ENCODE data around the gene POLR1F.

DNA sequence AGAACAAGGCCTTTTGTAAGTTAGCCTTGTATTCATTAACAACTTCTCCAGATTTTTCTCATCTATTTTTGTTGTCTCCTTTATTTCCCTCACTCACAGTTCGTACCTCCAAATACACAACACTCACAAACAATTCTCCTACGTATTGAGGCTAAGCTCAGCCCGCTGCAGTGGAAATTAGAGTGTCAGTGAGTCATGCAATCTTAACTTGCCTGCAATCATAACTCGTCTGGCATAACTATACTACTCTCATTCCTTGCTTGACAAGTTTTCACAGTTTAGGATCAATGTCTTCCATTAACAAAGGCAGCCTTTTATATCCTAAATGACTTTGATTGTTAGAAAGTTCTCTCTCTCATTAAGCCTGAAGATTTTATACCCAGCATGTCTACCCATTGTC lies 40.8 kb upstream of the POLR1F start:
- TF ChIP-seq CTCF (IDR thresholded peaks at IDR 0.05; ENCODE audit: poor library complexity) (no peak), EZH2 (IDR thresholded peaks at IDR 0.05; ENCODE audit: borderline replicate concordance) (no peak)
